Activated T-cell treated with anti-CD3 and anti-CD28 coated beads, Interleukin-2, amount 50 U/mL, for 1 hour (primary cell): ENCODE results near the gene LAMB1.
"Not testable (repeated sequence)": the region's sequence is repeated elsewhere in the genome, so short reads cannot be mapped to it uniquely, and the experiment has no call there.

Experiments used
- DNase-seq: peaks from one replicate; pipeline ENCODE4 v3.0.0-alpha.2; 2020

LAMB1 gene

GRCh38 chr7:108002726-108003598 lies at the start of gene LAMB1:
Gene LAMB1, minus strand, starts transcription at chr7:108003161. Its CDS starts 276 bp downstream, at chr7:108002885.
- no peak for DNase-seq

- DNase-seq = no peak
Observed at GRCh38 chr7:108051454-108051853, 48.5 kb upstream of the LAMB1 start.

- DNase-seq = no peak
Observed at GRCh38 chr7:108049962-108050361, 47.0 kb upstream of the LAMB1 start.

GRCh38 chr7:108048422-108048821 lies 45.5 kb upstream of the LAMB1 start:
- DNase-seq = no peak

- DNase-seq = no peak
Observed at GRCh38 chr7:108046952-108047506, 44.1 kb upstream of the LAMB1 start.

GRCh38 chr7:108045669-108046068 lies 42.7 kb upstream of the LAMB1 start:
- no peak for DNase-seq

GRCh38 chr7:108045154-108045553 lies 42.2 kb upstream of the LAMB1 start:
- DNase-seq = no peak

GRCh38 chr7:108044345-108044744 lies 41.4 kb upstream of the LAMB1 start:
- no peak for DNase-seq

GRCh38 chr7:108038986-108039385 lies 36.0 kb upstream of the LAMB1 start:
- no peak for DNase-seq

GRCh38 chr7:108037741-108038140 lies 34.8 kb upstream of the LAMB1 start:
- DNase-seq = no peak

- no peak for DNase-seq
Observed at GRCh38 chr7:108037140-108037539, 34.2 kb upstream of the LAMB1 start.

- no peak for DNase-seq
Observed at GRCh38 chr7:108034586-108034985, 31.6 kb upstream of the LAMB1 start.

GRCh38 chr7:108033776-108034497 lies 31.0 kb upstream of the LAMB1 start:
- no peak for DNase-seq

GRCh38 chr7:108033309-108033708 lies 30.3 kb upstream of the LAMB1 start:
- not testable (repeated sequence) for DNase-seq

GRCh38 chr7:108030516-108030915 lies 27.6 kb upstream of the LAMB1 start:
- DNase-seq = no peak

- DNase-seq = no peak
Observed at GRCh38 chr7:108029034-108029433, 26.1 kb upstream of the LAMB1 start.

GRCh38 chr7:108028111-108028510 lies 25.1 kb upstream of the LAMB1 start:
- no peak for DNase-seq

- DNase-seq = no peak
Observed at GRCh38 chr7:108027239-108027638, 24.3 kb upstream of the LAMB1 start.

- DNase-seq = no peak
Observed at GRCh38 chr7:108026647-108027046, 23.7 kb upstream of the LAMB1 start.

- DNase-seq = no peak
Observed at GRCh38 chr7:108026116-108026515, 23.2 kb upstream of the LAMB1 start.

GRCh38 chr7:108024538-108024937 lies 21.6 kb upstream of the LAMB1 start:
- DNase-seq = no peak

GRCh38 chr7:108020585-108020984 lies 17.6 kb upstream of the LAMB1 start:
- no peak for DNase-seq

- no peak for DNase-seq
Observed at GRCh38 chr7:108018668-108019067, 15.7 kb upstream of the LAMB1 start.

- DNase-seq = no peak
Observed at GRCh38 chr7:108017776-108018151, 14.8 kb upstream of the LAMB1 start.
